SK-N-SH (cell line): Measurements from ENCODE around the gene C1QTNF9. TPM values are rescaled to one million over a fixed set of nuclear protein-coding genes. Genes with fewer than 3 reads are reported as not detected.

ENCODE experiments used
- CTCF ChIA-PET: fragments of 300-600, 350-600 bp; formaldehyde crosslinking; extraction: SDS; loops from one replicate; lab custom pipeline; 2021; lab: Yijun Ruan, JAX
- POLR2A ChIA-PET: fragments of 350-600 bp; sonication (Branson Sonifier 250); formaldehyde crosslinking; extraction: SDS; loops from one replicate; lab custom pipeline; 2020; ENCODE audit warnings: antibody characterized with exemption, inconsistent platforms; lab: Yijun Ruan, JAX
- DNase-seq: peaks from one replicate; pipeline ENCODE4 v3.0.0; 2012
- H2AFZ ChIP-seq: fragments of 200-600 bp; sonication (generic); 2 replicates; pipeline ENCODE4 v1.8.1; 2016; ENCODE audit warnings: antibody characterized with exemption, mild to moderate bottlenecking, low read depth
- H3F3A ChIP-seq: fragments of 200-600 bp; sonication (generic); replicated peaks from 2 replicates; pipeline ENCODE3; 2016; ENCODE audit warnings: antibody characterized with exemption, mild to moderate bottlenecking; ENCODE audit not compliant: insufficient read depth
- H3K27ac ChIP-seq, 2 experiments: fragments of 200-500 bp in 1 of 2; fragments of 200-600 bp in 1 of 2; sonication (Bioruptor generic) in 1 of 2; sonication (generic), shearing (Covaris generic) in 1 of 2; 2 replicates each; pipeline versions ENCODE4 v1.5.1 to v1.6.1; 2014 to 2016; ENCODE audit warnings: low read depth in 2 of 2, inconsistent platforms in 1 of 2, low read length in 1 of 2, mild to moderate bottlenecking in 1 of 2, mixed read lengths in 1 of 2
- H3K27me3 ChIP-seq: fragments of 200-600 bp; sonication (generic), shearing (Covaris generic); 2 replicates; pipeline ENCODE4 v1.6.1; 2016; ENCODE audit warnings: mixed run types; ENCODE audit not compliant: insufficient read depth
- H3K36me3 ChIP-seq, 2 experiments: fragments of 200-500 bp in 1 of 2; fragments of 200-600 bp in 1 of 2; sonication (Bioruptor generic) in 1 of 2; sonication (generic) in 1 of 2; replicated peaks in 1 of 2; 2 replicates each; pipeline versions ENCODE3 to v1.5.1; 2014 to 2016; ENCODE audit warnings: low read length in 1 of 2, mild to moderate bottlenecking in 1 of 2; ENCODE audit not compliant: insufficient read depth in 2 of 2, control insufficient read depth in 1 of 2
- H3K4me1 ChIP-seq, 2 experiments: fragments of 200-500 bp in 1 of 2; fragments of 200-600 bp in 1 of 2; sonication (Bioruptor generic) in 1 of 2; sonication (generic), shearing (Covaris generic) in 1 of 2; 2 replicates each; pipeline versions ENCODE4 v1.5.1 to v1.6.1; 2014 to 2016; ENCODE audit warnings: low read depth in 1 of 2, low read length in 1 of 2, mixed run types in 1 of 2; ENCODE audit not compliant: insufficient read depth in 2 of 2, control insufficient read depth in 1 of 2
- H3K4me2 ChIP-seq: fragments of 200-600 bp; sonication (generic), shearing (Covaris generic); 2 replicates; pipeline ENCODE4 v1.6.1; 2017; ENCODE audit warnings: mixed run types
- H3K4me3 ChIP-seq, 2 experiments: fragments of 200-500 bp in 1 of 2; fragments of 200-600 bp in 1 of 2; sonication (Bioruptor generic) in 1 of 2; sonication (generic), shearing (Covaris generic) in 1 of 2; 2 replicates each; pipeline versions ENCODE4 v1.5.1 to v1.8.1; 2014 to 2016; ENCODE audit warnings: low read depth in 2 of 2, inconsistent platforms in 1 of 2, low read length in 1 of 2, mild to moderate bottlenecking in 1 of 2, mixed read lengths in 1 of 2, moderate library complexity in 1 of 2
- H3K79me2 ChIP-seq: fragments of 200-600 bp; sonication (generic); 2 replicates; pipeline ENCODE4 v1.8.1; 2017; ENCODE audit warnings: mild to moderate bottlenecking; ENCODE audit not compliant: insufficient read depth
- H3K9ac ChIP-seq: fragments of 200-600 bp; sonication (generic); 2 replicates; pipeline ENCODE4 v1.6.1; 2017; ENCODE audit warnings: mixed run types
- H3K9me2 ChIP-seq: fragments of 200-600 bp; sonication (generic); 2 replicates; pipeline ENCODE4 v1.6.1; 2017; ENCODE audit warnings: mixed run types
- H3K9me3 ChIP-seq: fragments of 200-600 bp; sonication (generic); 2 replicates; pipeline ENCODE4 v1.6.1; 2017; ENCODE audit warnings: mixed run types, mild to moderate bottlenecking, moderate library complexity
- H4K20me1 ChIP-seq: fragments of 200-600 bp; sonication (generic); 2 replicates; pipeline ENCODE4 v1.6.1; 2017; ENCODE audit warnings: mild to moderate bottlenecking, mixed run types; ENCODE audit not compliant: insufficient read depth
- CTCF ChIP-seq: fragments of 200-600 bp; sonication (generic); IDR thresholded peaks from 2 replicates; pipeline ENCODE4 v1.6.1; 2017; ENCODE audit warnings: antibody characterized with exemption, mild to moderate bottlenecking, moderate library complexity
- EZH2phosphoT487 ChIP-seq: fragments of 200-600 bp; sonication (generic); IDR thresholded peaks from 2 replicates; pipeline ENCODE4 v1.6.1; 2017; ENCODE audit warnings: low read depth, mixed run types, mild to moderate bottlenecking, antibody characterized with exemption, moderate library complexity, borderline replicate concordance
- FOXJ3 ChIP-seq: sonication (generic); formaldehyde crosslinking; IDR thresholded peaks from 2 replicates; pipeline ENCODE4 v1.5.1; 2020; ENCODE audit warnings: mild to moderate bottlenecking, missing genetic modification reagents
- GATA2 ChIP-seq: sonication (generic); formaldehyde crosslinking; IDR thresholded peaks from 2 replicates; pipeline ENCODE4 v1.5.0; 2020; ENCODE audit warnings: mild to moderate bottlenecking, missing genetic modification reagents
- NFIC ChIP-seq: IDR thresholded peaks from 2 replicates; pipeline ENCODE4 v1.4.0; 2012; ENCODE audit warnings: borderline replicate concordance
- POLR2AphosphoS5 ChIP-seq: IDR thresholded peaks from 2 replicates; pipeline ENCODE4 v1.6.1; 2012; ENCODE audit warnings: low read depth, low read length
- RCOR1 ChIP-seq: fragments of 150-350 bp; IDR thresholded peaks from 2 replicates; pipeline ENCODE4 v1.6.1; 2017; ENCODE audit warnings: antibody characterized with exemption, low read length
- RFX5 ChIP-seq: IDR thresholded peaks from 2 replicates; pipeline ENCODE4 v1.6.1; 2012; ENCODE audit warnings: mild to moderate bottlenecking, improper control_type of control experiment, low read length
- RXRA ChIP-seq: IDR thresholded peaks from 2 replicates; pipeline ENCODE4 v1.4.0; 2012; ENCODE audit warnings: low read depth, mild to moderate bottlenecking, borderline replicate concordance
- SMC3 ChIP-seq: IDR thresholded peaks from 2 replicates; pipeline ENCODE4 v1.6.1; 2012; ENCODE audit warnings: low read depth, low read length, improper control_type of control experiment
- TAF1 ChIP-seq: IDR thresholded peaks from 2 replicates; pipeline ENCODE4 v1.6.1; 2012; ENCODE audit warnings: low read depth, mild to moderate bottlenecking, low read length, moderate library complexity, borderline replicate concordance
- TCF12 ChIP-seq: IDR thresholded peaks from 2 replicates; pipeline ENCODE4 v1.4.0; 2012
- USF2 ChIP-seq: fragments of 150-350 bp; IDR thresholded peaks from 2 replicates; pipeline ENCODE4 v1.6.1; 2017; ENCODE audit warnings: antibody characterized with exemption, low read length, low read depth, borderline replicate concordance
- YY1 ChIP-seq: IDR thresholded peaks from 2 replicates; pipeline ENCODE4 v1.4.0; 2012; ENCODE audit warnings: low read depth, mild to moderate bottlenecking
- ZBTB33 ChIP-seq: IDR thresholded peaks from 2 replicates; pipeline ENCODE4 v1.4.0; 2012; ENCODE audit warnings: low read depth, borderline replicate concordance
- WGBS: methylation state at CpG from one replicate; pipeline ENCODE4 v1.1.6; 2017; ENCODE audit warnings: low lambda C conversion rate; 5-methylcytosine and 5-hydroxymethylcytosine counted together
- polyA plus RNA-seq, 3 experiments: library from polyadenylated mRNA; depleted of rRNA; stranded (reverse); fragments of >200 nt; gene quantifications; 2 replicates each; pipeline ENCODE4 v1.2.3, GENCODE V29; 2012
- TF ChIP-seq, protein P1 (sequence below): IDR thresholded peaks from 2 replicates; pipeline ENCODE4; 2012

The C1QTNF9 gene
- polyA plus RNA-seq, 1 of the 3 experiments (the other 2 are of a cell fraction), result not detected

DNA sequence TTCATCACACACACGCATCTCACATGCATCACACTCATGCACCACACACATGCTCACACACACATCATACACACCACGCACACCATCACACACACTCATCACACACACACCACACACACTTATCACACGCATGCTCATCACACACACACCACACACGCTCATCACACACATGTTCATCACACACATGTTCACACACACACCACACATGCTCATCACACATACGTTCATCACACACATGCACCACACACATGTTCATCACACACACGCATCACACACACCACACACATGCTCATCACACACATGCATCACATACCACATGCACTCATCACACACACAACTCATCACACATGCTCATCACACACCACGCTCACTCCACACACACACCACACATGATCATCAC, 46.9 kb downstream of the C1QTNF9 start:
- Histone ChIP-seq H3K36me3 (no peaks in the 10 kb centered on the region), H3K9ac (no peak overlapping the region), H3K9me3 (no peaks in the 10 kb centered on the region), H3K79me2 (no peaks in the 10 kb centered on the region), H3F3A (no peaks in the 10 kb centered on the region), H3K4me2 (no peak overlapping the region), H4K20me1 (no peaks in the 10 kb centered on the region), H3K4me1 (no peaks in the 10 kb centered on the region), H3K9me2 (no peaks in the 10 kb centered on the region), H3K4me3 (no peak overlapping the region), H3K27me3 (no peaks in the 10 kb centered on the region), H3K27ac (no peak overlapping the region), H2AFZ (no peak overlapping the region)
- CTCF ChIA-PET, result no interaction called here
- TF ChIP-seq RFX5 (no peak), ZBTB33 (no peak), GATA2 (no peak), RCOR1 (no peak), RXRA (no peak), TCF12 (no peak)
- DNase-seq, result no peak
- POLR2A ChIA-PET, result no interaction called here
- 77% methylated on average over 7 of the region's 7 CpGs for WGBS

DNA sequence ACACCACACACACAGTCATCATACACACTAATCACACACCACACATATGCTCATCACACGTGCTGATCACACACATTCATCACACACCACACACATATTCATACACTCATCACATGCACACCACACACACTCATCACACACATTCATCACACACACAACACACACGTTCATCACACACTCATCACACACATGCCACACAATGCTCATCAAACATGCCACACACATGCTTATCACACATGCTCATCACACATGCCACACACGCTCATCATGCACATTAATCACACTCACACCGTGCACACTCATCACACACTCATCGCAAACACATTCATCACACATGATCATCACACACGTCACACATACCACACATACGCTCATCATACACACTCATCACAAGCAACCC, 47.5 kb downstream of the C1QTNF9 start:
- 67% methylated on average over 7 of the region's 7 CpGs for WGBS
- Histone ChIP-seq H3K9ac (no peak overlapping the region), H3K4me1 (no peaks in the 10 kb centered on the region), H2AFZ (no peak overlapping the region), H3K9me3 (no peaks in the 10 kb centered on the region), H3K4me2 (no peak overlapping the region), H3K4me3 (no peak overlapping the region), H3K9me2 (no peaks in the 10 kb centered on the region), H3K36me3 (no peaks in the 10 kb centered on the region), H3F3A (no peaks in the 10 kb centered on the region), H3K27ac (no peak overlapping the region), H3K79me2 (no peaks in the 10 kb centered on the region), H4K20me1 (no peaks in the 10 kb centered on the region), H3K27me3 (no peaks in the 10 kb centered on the region)
- TF ChIP-seq NFIC (no peak), FOXJ3 (CRISPR knock-in tag) (no peak), SMC3 (no peak)
- ChIA-PET POLR2A (no interaction called here), CTCF (no interaction called here)
- DNase-seq, result no peak

DNA sequence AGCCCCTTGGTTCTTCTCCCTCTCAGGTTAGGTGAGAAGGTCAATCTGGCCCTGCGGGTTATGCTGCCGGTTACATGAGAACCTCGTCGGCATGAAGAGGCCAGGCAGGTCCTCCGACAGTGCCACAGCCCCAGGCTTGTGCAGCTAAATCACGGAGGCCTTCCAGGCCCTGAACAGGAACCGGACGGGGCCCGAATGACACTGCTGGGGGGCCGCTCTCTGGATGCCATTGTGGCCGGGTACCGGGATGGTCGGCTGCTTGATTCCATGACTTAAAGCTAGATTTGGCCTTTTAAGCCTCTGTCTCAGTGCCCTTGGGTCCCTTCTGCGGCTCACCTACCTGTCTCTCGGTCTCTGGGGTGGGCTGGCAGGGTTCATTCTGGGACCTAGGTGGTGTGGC, 48.4 kb downstream of the C1QTNF9 start:
- DNase-seq, result no peak
- H2AFZ ChIP-seq, result no peak overlapping the region
- no peaks in the 10 kb centered on the region for H3K9me2 ChIP-seq
- H3K27me3 ChIP-seq, result no peaks in the 10 kb centered on the region
- no peak overlapping the region for H3K4me3 ChIP-seq
- H4K20me1 ChIP-seq, result no peaks in the 10 kb centered on the region
- H3K9me3 ChIP-seq, result no peaks in the 10 kb centered on the region
- no peak overlapping the region for H3K27ac ChIP-seq
- H3F3A ChIP-seq, result no peaks in the 10 kb centered on the region
- CTCF ChIA-PET, result no interaction called here
- POLR2A ChIA-PET, result no interaction called here
- H3K4me1 ChIP-seq, result no peaks in the 10 kb centered on the region
- WGBS, result 84% methylated on average over 6 of the region's 15 CpGs
- H3K4me2 ChIP-seq, result no peak overlapping the region
- no peaks in the 10 kb centered on the region for H3K79me2 ChIP-seq
- no peaks in the 10 kb centered on the region for H3K36me3 ChIP-seq
- no peak overlapping the region for H3K9ac ChIP-seq
- TF ChIP-seq POLR2AphosphoS5, result no peak
- TF ChIP-seq ZBTB33, result no peak
- no peak for TF ChIP-seq USF2
- TF ChIP-seq YY1, result no peak
- TF ChIP-seq, protein P1, sequence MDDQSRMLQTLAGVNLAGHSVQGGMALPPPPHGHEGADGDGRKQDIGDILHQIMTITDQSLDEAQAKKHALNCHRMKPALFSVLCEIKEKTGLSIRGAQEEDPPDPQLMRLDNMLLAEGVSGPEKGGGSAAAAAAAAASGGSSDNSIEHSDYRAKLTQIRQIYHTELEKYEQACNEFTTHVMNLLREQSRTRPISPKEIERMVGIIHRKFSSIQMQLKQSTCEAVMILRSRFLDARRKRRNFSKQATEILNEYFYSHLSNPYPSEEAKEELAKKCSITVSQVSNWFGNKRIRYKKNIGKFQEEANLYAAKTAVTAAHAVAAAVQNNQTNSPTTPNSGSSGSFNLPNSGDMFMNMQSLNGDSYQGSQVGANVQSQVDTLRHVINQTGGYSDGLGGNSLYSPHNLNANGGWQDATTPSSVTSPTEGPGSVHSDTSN, result no peak
- no peak for TF ChIP-seq TAF1
- no peak for TF ChIP-seq EZH2phosphoT487
- no peak for TF ChIP-seq CTCF
